Activated naive CD4-positive, alpha-beta T cell treated with anti-CD3 and anti-CD28 coated beads for 36 hours (primary cell): ENCODE results near the gene KRTAP5-6. TPM values are rescaled to one million over a fixed set of nuclear protein-coding genes. Genes with fewer than 3 reads are reported as not detected.
A peak's percentile ranks its signal among the peaks of the same experiment; 100 is the strongest.

Source experiments
- CTCF ChIA-PET: fragments of 350-600 bp; sonication (Branson Sonifier 250); formaldehyde crosslinking; loops from one replicate; lab custom pipeline; 2021; ENCODE audit warnings: antibody characterized with exemption; lab: Charles Lee
- DNase-seq: peaks from one replicate; pipeline ENCODE4 v3.0.0-alpha.2; 2020
- H3K27ac Mint-ChIP-seq: one replicate; pipeline ENCODE4 v1.8.0; 2021; ENCODE audit warnings: mild to moderate bottlenecking, mixed read lengths
- H3K27me3 Mint-ChIP-seq: one replicate; pipeline ENCODE4 v1.8.0; 2021; ENCODE audit warnings: low read depth, mixed read lengths
- H3K36me3 Mint-ChIP-seq: one replicate; pipeline ENCODE4 v1.8.0; 2021; ENCODE audit warnings: low read depth, mixed read lengths
- H3K4me1 Mint-ChIP-seq: one replicate; pipeline ENCODE4 v1.8.0; 2021; ENCODE audit warnings: low read depth, mixed read lengths
- H3K4me3 Mint-ChIP-seq: one replicate; pipeline ENCODE4 v1.8.0; 2021; ENCODE audit warnings: mild to moderate bottlenecking, moderate library complexity, mixed read lengths
- H3K9me3 Mint-ChIP-seq: one replicate; pipeline ENCODE4 v1.8.0; 2021; ENCODE audit warnings: mixed read lengths
- intact Hi-C: fragments of 100-400 bp; cut with micrococcal nuclease; formaldehyde crosslinking; loops from one replicate; pipeline ENCODE4 v1.15.1; 2023
- total RNA-seq, 2 experiments: library from RNA; stranded (reverse); gene quantifications; one replicate each; pipeline ENCODE4 v1.2.3, GENCODE V29; 2021

The KRTAP5-6 gene
- total RNA-seq, 2 experiments from 2014 or later = not detected

- Mint-ChIP-seq H3K36me3 (no peaks in the 10 kb centered on the region), H3K4me1 (peaks cover 12% of the 10 kb centered on the region), H3K27ac (no peak overlapping the region), H3K9me3 (peaks cover 11% of the 10 kb centered on the region), H3K27me3 (no peaks in the 10 kb centered on the region), H3K4me3 (no peak overlapping the region)
- intact Hi-C loops = no loop called here
- CTCF ChIA-PET = interaction anchor here (0.7 to 1.8 kb wide), 7 partner anchors 10 to 134 kb away, joined by 3 to 12 read pairs (median 4); partner anchors contain the start of gene SYT8
- no peak for DNase-seq
Observed at GRCh38 chr11:1701091-1701807, 4.3 kb downstream of the KRTAP5-6 start.

DNA sequence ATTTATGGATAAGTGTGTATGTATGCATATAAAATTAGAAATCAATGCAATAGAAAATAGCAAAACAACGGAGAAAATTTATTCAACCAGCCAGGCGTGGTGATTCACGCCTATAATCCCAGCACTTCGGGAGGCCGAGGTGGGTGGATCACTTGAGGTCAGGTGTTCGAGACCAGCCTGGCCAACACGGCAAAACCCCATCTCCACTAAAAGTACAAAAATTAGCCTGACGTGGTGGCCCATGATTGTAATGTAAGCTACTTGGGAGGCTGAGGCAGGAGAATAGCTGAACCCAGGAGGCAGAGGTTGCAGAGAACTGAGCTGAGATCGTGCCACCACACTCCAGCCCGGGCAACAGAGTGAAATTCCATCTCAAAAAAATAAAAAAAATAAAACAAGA lies 5.5 kb downstream of the KRTAP5-6 start:
- Mint-ChIP-seq H3K27ac (no peak overlapping the region), H3K4me3 (no peak overlapping the region), H3K36me3 (no peaks in the 10 kb centered on the region), H3K9me3 (peaks cover 11% of the 10 kb centered on the region), H3K27me3 (no peaks in the 10 kb centered on the region), H3K4me1 (peaks cover 12% of the 10 kb centered on the region)
- intact Hi-C loops = no loop called here
- DNase-seq = no peak
- CTCF ChIA-PET = interaction anchor here (0.8 kb wide), 1 partner anchor 122 kb away, joined by 3 read pairs; no protein-coding TSS in a partner anchor

DNA sequence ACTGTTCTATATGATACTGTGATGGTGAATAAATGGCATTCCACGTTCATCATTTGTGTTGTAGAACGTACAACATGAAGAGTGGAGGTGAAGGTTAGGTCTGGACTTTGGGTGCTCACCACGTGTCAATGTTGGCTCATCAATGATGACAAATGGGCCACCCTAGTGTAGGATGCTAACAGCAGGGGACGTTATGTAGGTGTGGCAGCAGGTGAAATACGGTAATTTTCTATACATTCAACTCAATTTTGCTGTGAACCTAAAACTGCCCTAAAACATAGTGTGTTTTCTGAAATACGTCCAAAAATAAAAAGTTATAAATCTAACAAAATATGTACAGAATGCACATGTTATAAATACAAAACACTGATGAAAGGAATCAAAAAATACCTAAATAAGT lies 6.2 kb downstream of the KRTAP5-6 start:
- Mint-ChIP-seq H3K9me3 (peaks cover 11% of the 10 kb centered on the region), H3K4me3 (no peak overlapping the region), H3K27ac (no peak overlapping the region), H3K36me3 (no peaks in the 10 kb centered on the region), H3K27me3 (no peaks in the 10 kb centered on the region), H3K4me1 (peaks cover 12% of the 10 kb centered on the region)
- no peak for DNase-seq
- intact Hi-C loops = no loop called here
- CTCF ChIA-PET = interaction anchor here (0.8 kb wide), 1 partner anchor 122 kb away, joined by 3 read pairs; no protein-coding TSS in a partner anchor

GRCh38 chr11:1705126-1706052 lies 8.4 kb downstream of the KRTAP5-6 start:
- Mint-ChIP-seq H3K36me3 (no peaks in the 10 kb centered on the region), H3K27me3 (no peaks in the 10 kb centered on the region), H3K27ac (no peak overlapping the region), H3K9me3 (peaks cover 11% of the 10 kb centered on the region), H3K4me3 (no peak overlapping the region), H3K4me1 (peaks cover 11% of the 10 kb centered on the region)
- CTCF ChIA-PET = interaction anchor here (1.9 to 2.8 kb wide), 2 partner anchors 11 to 127 kb away, joined by 8 to 22 read pairs; no protein-coding TSS in a partner anchor
- intact Hi-C loops = no loop called here
- DNase-seq = no peak

GRCh38 chr11:1706634-1707400 lies 9.8 kb downstream of the KRTAP5-6 start:
- DNase-seq = peak; percentile 35
- CTCF ChIA-PET = interaction anchor here (0.9 to 2.8 kb wide), 8 partner anchors 13 to 294 kb away, joined by 3 to 22 read pairs (median 6); partner anchors contain the start of gene CTSD
- no peak overlapping the region for H3K4me3 Mint-ChIP-seq
- peaks cover 5% of the 10 kb centered on the region for H3K9me3 Mint-ChIP-seq
- intact Hi-C loops = no loop called here
- H3K27me3 Mint-ChIP-seq = no peaks in the 10 kb centered on the region
- no peaks in the 10 kb centered on the region for H3K4me1 Mint-ChIP-seq
- no peak overlapping the region for H3K27ac Mint-ChIP-seq
- no peaks in the 10 kb centered on the region for H3K36me3 Mint-ChIP-seq

DNA sequence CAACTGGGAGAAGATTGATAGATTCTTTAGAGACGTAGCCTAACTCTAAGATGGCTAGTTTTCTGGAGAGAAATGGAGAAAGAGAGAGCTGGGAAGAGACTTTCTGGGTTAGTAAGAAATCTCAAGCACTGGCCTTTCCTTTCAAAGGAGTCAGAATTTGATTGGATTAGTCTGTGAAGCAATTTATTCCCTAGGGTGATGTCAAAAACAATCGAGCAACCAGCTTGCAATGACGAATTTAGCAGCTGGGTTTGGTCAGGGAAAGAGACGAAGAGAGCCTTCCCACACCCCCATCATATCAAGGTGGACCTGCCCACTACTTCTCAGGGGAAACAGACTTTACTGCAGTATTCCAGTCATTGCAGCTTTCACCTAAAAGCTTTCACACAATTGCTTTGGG lies 10.8 kb downstream of the KRTAP5-6 start:
- no peaks in the 10 kb centered on the region for H3K4me1 Mint-ChIP-seq
- H3K9me3 Mint-ChIP-seq = no peaks in the 10 kb centered on the region
- no peaks in the 10 kb centered on the region for H3K27me3 Mint-ChIP-seq
- no peak overlapping the region for H3K4me3 Mint-ChIP-seq
- no peak overlapping the region for H3K27ac Mint-ChIP-seq
- CTCF ChIA-PET = interaction anchor here (0.5 to 2.8 kb wide), 7 partner anchors 14 to 321 kb away, joined by 3 to 22 read pairs (median 5); partner anchors contain the start of gene CTSD
- no peak for DNase-seq
- H3K36me3 Mint-ChIP-seq = no peaks in the 10 kb centered on the region
- intact Hi-C loops = no loop called here

- intact Hi-C loops = no loop called here
- Mint-ChIP-seq H3K4me1 (no peaks in the 10 kb centered on the region), H3K4me3 (no peak overlapping the region), H3K36me3 (no peaks in the 10 kb centered on the region), H3K27ac (peak overlapping the region; percentile 48), H3K27me3 (no peaks in the 10 kb centered on the region), H3K9me3 (no peaks in the 10 kb centered on the region)
- no peak for DNase-seq
- CTCF ChIA-PET = interaction anchor here (2.7 kb wide), 1 partner anchor 15 kb away, joined by 15 read pairs; no protein-coding TSS in a partner anchor
Observed at GRCh38 chr11:1708716-1709115, 11.7 kb downstream of the KRTAP5-6 start.

DNA sequence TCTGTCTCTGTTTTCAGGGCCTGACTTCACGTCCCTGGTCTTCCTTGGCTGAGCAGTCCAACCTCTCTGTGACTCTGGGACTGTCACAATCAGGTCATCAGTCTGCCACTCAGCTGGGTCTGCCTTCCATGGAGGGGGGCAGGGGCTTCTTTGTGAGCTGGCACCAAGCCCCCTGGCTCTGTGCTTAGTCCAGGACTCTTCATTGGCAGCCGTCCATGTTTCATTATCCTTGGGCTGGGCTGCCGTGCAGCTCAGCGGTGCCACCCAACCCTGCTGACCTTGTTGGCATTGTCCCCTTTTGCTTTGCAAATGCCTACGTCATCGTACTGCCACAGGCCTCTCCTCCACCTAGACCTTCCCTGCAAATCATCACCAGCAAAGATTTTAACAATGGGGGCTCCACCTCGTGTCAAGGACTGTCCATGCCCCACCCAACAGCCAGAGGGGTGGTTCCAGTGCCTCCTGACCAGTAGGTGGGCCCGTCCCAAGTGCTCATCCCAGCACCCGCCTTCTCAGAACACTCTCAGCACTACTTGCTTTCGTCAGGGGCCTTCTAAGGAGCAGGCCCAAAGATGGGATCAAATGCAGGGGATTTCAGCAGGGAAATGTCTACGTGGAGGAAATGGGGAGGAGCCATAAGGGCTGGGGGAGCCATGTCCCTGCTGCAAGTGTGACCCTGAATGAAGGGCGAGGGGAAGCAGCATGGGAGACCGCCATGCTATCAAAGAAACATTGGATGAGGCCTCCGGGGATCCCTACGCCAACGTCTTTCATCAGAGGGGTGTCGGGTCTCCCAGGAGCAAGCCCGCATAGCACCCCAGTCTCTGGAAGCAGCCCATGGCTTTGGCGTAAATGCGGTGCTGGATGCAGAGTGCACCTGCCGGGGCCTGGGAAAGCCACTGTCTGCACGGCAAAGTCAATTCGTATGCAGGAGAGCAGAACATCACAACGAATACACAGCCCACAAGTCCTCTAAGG lies 18.2 kb downstream of the KRTAP5-6 start:
- Mint-ChIP-seq H3K9me3 (no peaks in the 10 kb centered on the region), H3K4me1 (no peaks in the 10 kb centered on the region), H3K4me3 (no peak overlapping the region), H3K27ac (no peak overlapping the region), H3K27me3 (no peaks in the 10 kb centered on the region), H3K36me3 (no peaks in the 10 kb centered on the region)
- intact Hi-C loops = no loop called here
- CTCF ChIA-PET = interaction anchor here (1.2 kb wide), 1 partner anchor 21 kb away, joined by 6 read pairs; no protein-coding TSS in a partner anchor
- DNase-seq = no peak

DNA sequence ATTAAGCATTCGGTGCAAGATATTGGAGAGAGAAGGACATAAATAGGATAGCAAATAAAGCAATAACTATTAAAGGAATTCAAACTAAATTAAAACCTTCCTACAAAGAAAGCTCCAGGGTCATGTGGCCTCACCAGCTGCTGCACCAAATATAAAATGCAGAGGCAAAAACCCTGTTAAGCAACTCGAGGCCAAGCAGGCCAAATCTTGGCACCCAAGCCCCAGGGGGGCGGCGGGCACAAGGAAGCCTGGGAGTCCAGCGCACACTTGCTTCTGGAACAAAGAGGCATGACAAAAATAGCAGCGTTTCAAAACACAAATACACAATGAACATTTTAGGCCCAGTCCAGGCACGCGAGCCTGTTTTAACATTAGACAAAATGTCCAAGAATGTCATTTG lies 20.8 kb downstream of the KRTAP5-6 start:
- H3K27me3 Mint-ChIP-seq = no peaks in the 10 kb centered on the region
- H3K36me3 Mint-ChIP-seq = no peaks in the 10 kb centered on the region
- DNase-seq = no peak
- H3K27ac Mint-ChIP-seq = no peak overlapping the region
- no peaks in the 10 kb centered on the region for H3K9me3 Mint-ChIP-seq
- intact Hi-C loops = no loop called here
- CTCF ChIA-PET = interaction anchor here (0.6 kb wide), 2 partner anchors 10 to 113 kb away, joined by 3 to 4 read pairs; no protein-coding TSS in a partner anchor
- H3K4me3 Mint-ChIP-seq = no peak overlapping the region
- no peaks in the 10 kb centered on the region for H3K4me1 Mint-ChIP-seq

- Mint-ChIP-seq H3K36me3 (no peaks in the 10 kb centered on the region), H3K9me3 (no peaks in the 10 kb centered on the region), H3K27ac (no peak overlapping the region), H3K4me1 (no peaks in the 10 kb centered on the region), H3K4me3 (no peak overlapping the region), H3K27me3 (no peaks in the 10 kb centered on the region)
- no peak for DNase-seq
- intact Hi-C loops = no loop called here
- CTCF ChIA-PET = no interaction called here
Observed at GRCh38 chr11:1718326-1718725, 21.3 kb downstream of the KRTAP5-6 start.

DNA sequence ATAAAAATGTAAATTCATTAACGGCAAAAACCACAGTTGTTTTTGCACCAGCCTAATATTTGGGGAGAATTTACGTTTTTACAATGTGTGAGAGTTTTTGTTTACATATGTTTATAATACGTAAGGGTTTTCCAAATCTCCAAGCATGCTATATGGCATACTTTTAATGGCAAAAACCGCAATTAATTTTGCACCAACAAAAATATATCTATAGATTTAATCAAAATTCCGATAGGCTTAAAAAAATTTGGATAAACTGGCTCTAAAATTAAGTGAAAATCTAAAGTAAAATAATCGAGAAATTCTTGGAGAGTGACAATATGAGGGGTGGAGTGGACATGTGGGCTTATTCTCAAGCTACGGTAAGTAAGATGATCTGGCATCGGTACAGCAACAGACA lies 22.8 kb downstream of the KRTAP5-6 start:
- intact Hi-C loops = no loop called here
- DNase-seq = no peak
- no peaks in the 10 kb centered on the region for H3K4me1 Mint-ChIP-seq
- H3K27me3 Mint-ChIP-seq = no peaks in the 10 kb centered on the region
- H3K9me3 Mint-ChIP-seq = no peaks in the 10 kb centered on the region
- no peaks in the 10 kb centered on the region for H3K36me3 Mint-ChIP-seq
- no peak overlapping the region for H3K27ac Mint-ChIP-seq
- H3K4me3 Mint-ChIP-seq = no peak overlapping the region
- CTCF ChIA-PET = no interaction called here
